PC-9 (cell line): Measurements from ENCODE around the gene ZBED4. TPM values are rescaled to one million over a fixed set of nuclear protein-coding genes. Genes with fewer than 3 reads are reported as not detected.
"Not testable (repeated sequence)": the region's sequence is repeated elsewhere in the genome, so short reads cannot be mapped to it uniquely, and the experiment has no call there.

ENCODE experiments used
- BruUV-seq: library from RNA; stranded (reverse); fragments of 400-500 nt; replicated peaks from 2 replicates; lab custom pipeline; 2021; lab: Mats Ljungman, UMichigan
- CTCF ChIA-PET: fragments of 300-600 bp; sonication (Branson Sonifier 250); formaldehyde crosslinking; loops from one replicate; lab custom pipeline; 2022; ENCODE audit warnings: antibody characterized with exemption; lab: Charles Lee
- POLR2A ChIA-PET: fragments of 300-600 bp; sonication (Branson Sonifier 250); formaldehyde crosslinking; loops from one replicate; lab custom pipeline; 2022; ENCODE audit warnings: antibody characterized with exemption; ENCODE audit not compliant: unreplicated experiment; lab: Charles Lee
- DNase-seq, 2 experiments: peaks; one replicate each; pipeline versions ENCODE4 v3.0.0 to v3.0.0-alpha.2; 2015 to 2022; ENCODE audit warnings: mixed read lengths in 1 of 2
- H2AFZ ChIP-seq: fragments of 200-600 bp; sonication (generic); 2 replicates; pipeline ENCODE4 v1.8.1; 2017; ENCODE audit warnings: antibody characterized with exemption
- H3F3A ChIP-seq: fragments of 200-600 bp; sonication (generic); 2 replicates; pipeline ENCODE4 v1.8.1; 2017; ENCODE audit warnings: antibody characterized with exemption, mild to moderate bottlenecking, low read depth; ENCODE audit not compliant: insufficient read depth
- H3K27ac ChIP-seq: fragments of 200-600 bp; sonication (generic); 2 replicates; pipeline ENCODE4 v1.6.1; 2016; ENCODE audit warnings: mixed run types
- H3K27me3 ChIP-seq: fragments of 200-600 bp; sonication (generic); 2 replicates; pipeline ENCODE4 v1.6.1; 2016; ENCODE audit warnings: low read depth, mixed run types; ENCODE audit not compliant: insufficient read depth
- H3K36me3 ChIP-seq: fragments of 200-600 bp; sonication (generic); 2 replicates; pipeline ENCODE4 v1.6.1; 2016; ENCODE audit warnings: low read depth, mixed run types
- H3K4me1 ChIP-seq: fragments of 200-600 bp; sonication (generic); replicated peaks from 2 replicates; pipeline ENCODE4 v1.6.1; 2016; ENCODE audit warnings: mixed run types; ENCODE audit not compliant: insufficient read depth
- H3K4me2 ChIP-seq: fragments of 200-600 bp; sonication (generic); 2 replicates; pipeline ENCODE4 v1.6.1; 2017; ENCODE audit warnings: mixed run types
- H3K4me3 ChIP-seq: fragments of 200-600 bp; sonication (generic); 2 replicates; pipeline ENCODE4 v1.6.1; 2016; ENCODE audit warnings: mixed run types
- H3K79me2 ChIP-seq: fragments of 200-600 bp; sonication (generic); 2 replicates; pipeline ENCODE4 v1.6.1; 2017; ENCODE audit warnings: low read depth, mixed run types
- H3K9me2 ChIP-seq: fragments of 200-600 bp; sonication (generic); 2 replicates; pipeline ENCODE4 v1.8.1; 2017; ENCODE audit warnings: mild to moderate bottlenecking; ENCODE audit not compliant: insufficient read depth
- H3K9me3 ChIP-seq: fragments of 200-600 bp; sonication (generic); 2 replicates; pipeline ENCODE4 v1.8.1; 2016; ENCODE audit warnings: low read depth; ENCODE audit not compliant: insufficient read depth
- H4K20me1 ChIP-seq: fragments of 200-600 bp; sonication (generic); 2 replicates; pipeline ENCODE4 v1.8.1; 2017; ENCODE audit not compliant: insufficient read depth
- EZH2 ChIP-seq: fragments of 200-600 bp; sonication (generic); IDR thresholded peaks from 2 replicates; pipeline ENCODE4 v1.8.0; 2017; ENCODE audit warnings: antibody characterized with exemption, low read depth
- intact Hi-C: fragments of 100-400 bp; cut with micrococcal nuclease; formaldehyde crosslinking; loops from one replicate; pipeline ENCODE4 v1.10.0; 2022; ENCODE audit not compliant: unreplicated experiment
- total RNA-seq: library from RNA; stranded (reverse); gene quantifications from 2 replicates; pipeline ENCODE4 v1.2.3, GENCODE V29; 2021
- TF ChIP-seq, protein P1 (sequence below): fragments of 200-600 bp; sonication (generic); conservative IDR thresholded peaks from 2 replicates; pipeline ENCODE4 v1.6.1; 2017; ENCODE audit warnings: mixed run types, antibody characterized with exemption, mild to moderate bottlenecking, moderate library complexity

The ZBED4 gene
- total RNA-seq, 1 experiment from 2014 or later: 21.4 TPM

DNA sequence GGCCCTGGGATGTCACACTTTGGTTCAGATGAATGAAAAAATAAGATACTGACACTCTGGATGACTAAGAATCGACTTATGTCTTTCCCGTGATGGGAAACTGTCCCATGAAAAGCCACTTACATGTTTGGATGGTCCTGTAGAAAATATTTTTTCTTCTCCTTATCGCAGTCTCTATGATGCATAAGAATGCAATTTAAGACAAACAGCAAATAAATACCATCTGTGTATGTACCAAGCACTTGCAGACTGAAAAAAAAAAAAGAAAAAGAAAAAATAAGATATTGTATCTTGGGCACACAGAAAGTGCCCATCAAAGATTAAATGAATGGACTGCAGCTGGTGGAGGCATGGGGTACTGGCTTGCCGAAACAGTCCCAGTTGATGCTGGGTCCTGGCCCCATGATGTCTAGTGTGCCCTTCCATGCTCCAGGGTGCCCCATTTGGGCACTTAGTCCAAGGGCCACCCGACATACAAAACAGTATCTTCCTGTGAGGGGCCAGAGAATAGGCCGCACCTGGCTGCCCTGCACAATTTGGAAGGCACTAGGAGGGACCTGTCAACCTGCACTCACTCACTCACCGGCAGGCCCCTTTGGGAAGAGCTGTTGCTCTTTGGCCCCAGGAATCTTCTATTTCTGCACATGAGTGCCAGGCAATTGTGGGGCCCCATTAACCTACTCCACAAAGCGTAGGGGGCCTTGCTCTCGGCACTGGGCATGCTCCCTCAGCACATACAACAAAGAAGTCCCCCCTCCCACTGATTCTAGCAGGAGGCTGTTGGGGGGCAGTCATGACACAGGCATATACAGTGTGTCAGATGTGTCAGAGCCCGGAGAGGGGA lies 2.5 kb upstream of the ZBED4 start:
- no peaks in the 10 kb centered on the region for H3K36me3 ChIP-seq
- no peak for DNase-seq
- intact Hi-C loops: loop anchor here (5.0 kb wide), 1 partner anchor 34 kb away; no protein-coding TSS in a partner anchor
- peaks cover 24% of the 10 kb centered on the region for H3K4me1 ChIP-seq
- CTCF ChIA-PET: no interaction called here
- H3K4me3 ChIP-seq: no peak overlapping the region
- no peak overlapping the region for H2AFZ ChIP-seq
- H4K20me1 ChIP-seq: peaks cover 18% of the 10 kb centered on the region
- POLR2A ChIA-PET: no interaction called here
- no peaks in the 10 kb centered on the region for H3K9me3 ChIP-seq
- no peaks in the 10 kb centered on the region for H3K9me2 ChIP-seq
- H3K27ac ChIP-seq: no peak overlapping the region
- peaks cover 21% of the 10 kb centered on the region for H3K79me2 ChIP-seq
- peaks cover 42% of the 10 kb centered on the region for H3F3A ChIP-seq
- H3K4me2 ChIP-seq: no peak overlapping the region
- no peaks in the 10 kb centered on the region for H3K27me3 ChIP-seq
- no TSS peak for BruUV-seq
- TF ChIP-seq EZH2: no peak
- TF ChIP-seq, protein P1, sequence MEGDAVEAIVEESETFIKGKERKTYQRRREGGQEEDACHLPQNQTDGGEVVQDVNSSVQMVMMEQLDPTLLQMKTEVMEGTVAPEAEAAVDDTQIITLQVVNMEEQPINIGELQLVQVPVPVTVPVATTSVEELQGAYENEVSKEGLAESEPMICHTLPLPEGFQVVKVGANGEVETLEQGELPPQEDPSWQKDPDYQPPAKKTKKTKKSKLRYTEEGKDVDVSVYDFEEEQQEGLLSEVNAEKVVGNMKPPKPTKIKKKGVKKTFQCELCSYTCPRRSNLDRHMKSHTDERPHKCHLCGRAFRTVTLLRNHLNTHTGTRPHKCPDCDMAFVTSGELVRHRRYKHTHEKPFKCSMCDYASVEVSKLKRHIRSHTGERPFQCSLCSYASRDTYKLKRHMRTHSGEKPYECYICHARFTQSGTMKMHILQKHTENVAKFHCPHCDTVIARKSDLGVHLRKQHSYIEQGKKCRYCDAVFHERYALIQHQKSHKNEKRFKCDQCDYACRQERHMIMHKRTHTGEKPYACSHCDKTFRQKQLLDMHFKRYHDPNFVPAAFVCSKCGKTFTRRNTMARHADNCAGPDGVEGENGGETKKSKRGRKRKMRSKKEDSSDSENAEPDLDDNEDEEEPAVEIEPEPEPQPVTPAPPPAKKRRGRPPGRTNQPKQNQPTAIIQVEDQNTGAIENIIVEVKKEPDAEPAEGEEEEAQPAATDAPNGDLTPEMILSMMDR: no peak

DNA sequence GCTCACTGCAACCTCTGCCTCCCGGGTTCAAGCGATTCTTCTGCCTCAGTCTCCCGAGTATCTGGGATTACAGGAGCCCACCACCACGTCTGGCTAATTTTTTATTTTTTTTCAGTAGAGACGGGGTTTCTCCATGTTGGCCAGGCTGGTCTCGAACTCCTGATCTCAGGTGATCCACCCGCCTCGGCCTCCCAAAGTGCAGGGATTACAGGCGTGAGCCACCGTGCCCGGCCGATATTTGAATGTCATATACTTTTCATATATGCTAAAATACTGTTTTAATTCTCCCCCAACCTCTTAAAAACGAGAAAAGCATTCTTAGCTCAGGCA lies 1.1 kb upstream of the ZBED4 start:
- H3K79me2 ChIP-seq: peaks cover 33% of the 10 kb centered on the region
- H3F3A ChIP-seq: peaks cover 37% of the 10 kb centered on the region; the same call in 1 of the 2 replicates
- peak overlapping the region; percentile 76 for H3K27ac ChIP-seq
- peak overlapping the region; percentile 74 for H3K4me3 ChIP-seq
- BruUV-seq, H3K9me3 ChIP-seq, CTCF ChIA-PET, DNase-seq, H3K9me2 ChIP-seq, H3K36me3 ChIP-seq, H3K27me3 ChIP-seq: not testable (repeated sequence)
- H4K20me1 ChIP-seq: peaks cover 27% of the 10 kb centered on the region
- POLR2A ChIA-PET: interaction anchor here (0.6 to 0.7 kb wide), 2 partner anchors 37 to 49 kb away, joined by 3 read pairs; no protein-coding TSS in a partner anchor
- H2AFZ ChIP-seq: peak overlapping the region; percentile 93
- peak overlapping the region; percentile 80 for H3K4me2 ChIP-seq
- H3K4me1 ChIP-seq: peaks cover 21% of the 10 kb centered on the region
- intact Hi-C loops: loop anchor here (5.0 kb wide), 1 partner anchor 35 kb away; no protein-coding TSS in a partner anchor

DNA sequence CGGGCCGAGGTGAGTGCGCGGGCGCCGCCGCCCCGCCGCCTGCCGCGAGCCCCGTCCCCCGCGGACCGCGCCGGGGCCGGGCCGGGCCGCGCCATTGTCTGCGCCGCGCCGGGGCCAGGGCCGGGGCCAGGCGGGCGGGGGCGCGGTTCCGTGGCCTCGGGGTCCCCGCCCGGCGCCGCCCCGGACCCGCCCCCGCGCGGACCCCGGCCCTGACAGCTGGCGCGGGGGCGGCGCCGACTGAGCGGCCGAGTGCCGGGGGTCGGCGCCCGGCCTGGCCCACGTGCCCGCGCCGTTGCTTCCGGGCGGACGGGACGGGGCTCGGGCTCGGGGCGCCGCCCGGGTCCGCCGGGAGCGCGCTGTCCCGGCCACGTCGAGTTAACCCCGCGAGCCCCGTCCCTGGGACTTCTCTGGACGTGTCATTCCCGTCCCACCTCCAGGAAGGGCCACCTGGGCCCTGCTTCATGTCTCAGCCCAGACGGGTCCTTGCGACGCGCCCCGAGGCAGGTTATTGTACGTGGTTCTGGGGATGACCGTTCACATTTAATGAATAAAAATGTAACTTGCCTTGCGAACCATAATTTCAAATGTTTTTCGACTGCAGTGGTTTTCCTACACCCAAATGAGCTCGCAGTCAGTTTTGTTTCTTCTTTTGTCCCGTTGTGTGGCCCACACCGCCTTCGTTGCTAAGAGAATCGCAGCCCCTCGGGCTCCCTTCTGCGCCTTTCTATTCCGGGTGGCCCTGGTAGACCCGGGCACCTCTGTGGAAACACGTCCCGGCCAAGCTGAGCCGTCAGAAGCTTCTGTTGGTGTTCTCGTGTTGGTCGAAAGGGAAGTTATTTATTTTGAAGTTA lies 562 bp downstream of the ZBED4 start:
- BruUV-seq: TSS peak; percentile 45
- Histone ChIP-seq H3K4me3 (peak overlapping the region; percentile 70), H3K4me1 (peaks cover 21% of the 10 kb centered on the region), H3K79me2 (peaks cover 50% of the 10 kb centered on the region), H3K9me3 (no peaks in the 10 kb centered on the region), H3F3A (peaks cover 34% of the 10 kb centered on the region; the same call in 1 of the 2 replicates), H2AFZ (peak overlapping the region; percentile 61), H3K9me2 (no peaks in the 10 kb centered on the region), H3K4me2 (peak overlapping the region; percentile 87), H4K20me1 (peaks cover 44% of the 10 kb centered on the region), H3K36me3 (no peaks in the 10 kb centered on the region), H3K27me3 (no peaks in the 10 kb centered on the region), H3K27ac (peak overlapping the region; percentile 18)
- no peak for TF ChIP-seq EZH2
- TF ChIP-seq, protein P1: no peak
- intact Hi-C loops: loop anchor here (2.0 to 5.0 kb wide), 3 partner anchors 27 to 61 kb away; partner anchors contain the start of gene BRD1
- POLR2A ChIA-PET: interaction anchor here (0.6 to 1.0 kb wide), 2 partner anchors 39 to 451 kb away, joined by 4 to 5 read pairs; no protein-coding TSS in a partner anchor
- peak in 1 of 2 experiments; percentile 32 for DNase-seq
- CTCF ChIA-PET: no interaction called here
